Measurements from ENCODE around the gene TRPM8.

The TRPM8 gene

GRCh38 chr2:234029150-234029733 is 112.1 kb downstream of the TRPM8 start:
- no peak overlapping the region for H3K4me3 ChIP-seq (replicated peaks; ENCODE audit: low read depth, low read length)
- TF ChIP-seq, protein P1, sequence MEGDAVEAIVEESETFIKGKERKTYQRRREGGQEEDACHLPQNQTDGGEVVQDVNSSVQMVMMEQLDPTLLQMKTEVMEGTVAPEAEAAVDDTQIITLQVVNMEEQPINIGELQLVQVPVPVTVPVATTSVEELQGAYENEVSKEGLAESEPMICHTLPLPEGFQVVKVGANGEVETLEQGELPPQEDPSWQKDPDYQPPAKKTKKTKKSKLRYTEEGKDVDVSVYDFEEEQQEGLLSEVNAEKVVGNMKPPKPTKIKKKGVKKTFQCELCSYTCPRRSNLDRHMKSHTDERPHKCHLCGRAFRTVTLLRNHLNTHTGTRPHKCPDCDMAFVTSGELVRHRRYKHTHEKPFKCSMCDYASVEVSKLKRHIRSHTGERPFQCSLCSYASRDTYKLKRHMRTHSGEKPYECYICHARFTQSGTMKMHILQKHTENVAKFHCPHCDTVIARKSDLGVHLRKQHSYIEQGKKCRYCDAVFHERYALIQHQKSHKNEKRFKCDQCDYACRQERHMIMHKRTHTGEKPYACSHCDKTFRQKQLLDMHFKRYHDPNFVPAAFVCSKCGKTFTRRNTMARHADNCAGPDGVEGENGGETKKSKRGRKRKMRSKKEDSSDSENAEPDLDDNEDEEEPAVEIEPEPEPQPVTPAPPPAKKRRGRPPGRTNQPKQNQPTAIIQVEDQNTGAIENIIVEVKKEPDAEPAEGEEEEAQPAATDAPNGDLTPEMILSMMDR (IDR thresholded peaks at IDR 0.05; ENCODE audit: low read depth, low read length, missing control alignments) = no peak
- DNase-seq (ENCODE audit: extremely low read depth, low read depth) = no peak

DNA sequence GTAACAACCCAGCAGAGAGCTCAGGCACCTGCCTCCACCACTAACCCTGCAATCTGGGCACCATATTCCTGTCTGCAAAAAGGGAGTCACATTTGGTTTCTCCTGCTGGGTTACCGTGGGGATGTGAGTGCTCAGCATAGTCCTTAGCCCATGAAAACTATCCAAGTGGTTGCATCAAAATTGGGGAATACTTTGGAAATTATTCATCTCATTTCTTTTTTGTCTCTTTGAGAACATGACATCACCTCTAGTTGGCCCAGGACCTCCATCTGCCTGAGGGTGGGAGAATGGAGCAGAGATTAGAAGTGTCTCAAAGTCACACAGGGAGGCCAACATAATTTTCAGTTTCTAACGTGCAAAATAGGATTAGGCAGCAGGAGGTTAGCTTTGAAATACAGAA is 114.0 kb downstream of the TRPM8 start:
- no peak for DNase-seq (ENCODE audit: extremely low read depth, low read depth)
- no peak overlapping the region for H3K4me3 ChIP-seq (replicated peaks; ENCODE audit: low read depth, low read length)
- TF ChIP-seq, protein P1 (IDR thresholded peaks at IDR 0.05; ENCODE audit: low read depth, low read length, missing control alignments) = no peak

DNA sequence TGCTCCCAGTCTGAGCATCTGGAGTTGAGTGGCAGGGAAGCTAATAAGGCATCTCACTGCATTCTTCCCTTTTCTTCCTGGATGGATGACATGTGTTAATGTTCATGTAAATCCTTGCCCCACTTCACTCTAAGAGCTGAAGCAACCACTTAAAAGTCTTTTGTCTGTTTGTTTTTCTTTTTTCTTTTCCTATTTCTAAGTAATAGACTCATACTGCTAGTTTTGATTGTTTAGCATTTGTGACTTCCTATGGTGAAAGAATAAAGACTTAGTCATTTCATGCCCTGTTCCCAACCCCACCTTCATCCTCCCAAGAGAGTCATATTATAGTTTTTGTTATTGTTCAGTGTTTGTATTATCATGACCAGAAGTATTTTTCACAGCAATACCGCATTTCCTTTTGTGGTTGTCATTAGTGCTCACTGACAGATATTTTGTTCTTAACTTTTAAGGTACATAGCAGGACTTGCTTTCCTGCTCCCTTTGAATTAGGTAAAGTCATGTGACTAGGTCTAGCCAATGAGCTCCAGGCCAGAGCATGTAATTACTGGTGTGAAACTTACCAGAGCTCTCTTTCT is 115.2 kb downstream of the TRPM8 start:
- DNase-seq (ENCODE audit: extremely low read depth, low read depth) = peak; percentile 88
- TF ChIP-seq, protein P1 (IDR thresholded peaks at IDR 0.05; ENCODE audit: low read depth, low read length, missing control alignments) = no peak
- H3K4me3 ChIP-seq (replicated peaks; ENCODE audit: low read depth, low read length) = no peak overlapping the region

GRCh38 chr2:234033174-234033573 is 116.0 kb downstream of the TRPM8 start:
- no peak overlapping the region for H3K4me3 ChIP-seq (replicated peaks; ENCODE audit: low read depth, low read length)
- TF ChIP-seq, protein P1 (IDR thresholded peaks at IDR 0.05; ENCODE audit: low read depth, low read length, missing control alignments) = no peak
- no peak for DNase-seq (ENCODE audit: extremely low read depth, low read depth)

GRCh38 chr2:234033885-234034284 is 116.7 kb downstream of the TRPM8 start:
- no peak overlapping the region for H3K4me3 ChIP-seq (replicated peaks; ENCODE audit: low read depth, low read length)
- DNase-seq (ENCODE audit: extremely low read depth, low read depth) = no peak
- TF ChIP-seq, protein P1 (IDR thresholded peaks at IDR 0.05; ENCODE audit: low read depth, low read length, missing control alignments) = no peak

- no peak overlapping the region for H3K4me3 ChIP-seq (replicated peaks; ENCODE audit: low read depth, low read length)
- DNase-seq (ENCODE audit: extremely low read depth, low read depth) = no peak
- TF ChIP-seq, protein P1 (IDR thresholded peaks at IDR 0.05; ENCODE audit: low read depth, low read length, missing control alignments) = no peak
Observed at GRCh38 chr2:234038076-234038802, 121.1 kb downstream of the TRPM8 start.
